HG03196 (cell line): ENCODE results near the gene BMI1.
A peak's percentile ranks its signal among the peaks of the same experiment; 100 is the strongest.
"Not testable (repeated sequence)": the region's sequence is repeated elsewhere in the genome, so short reads cannot be mapped to it uniquely, and the experiment has no call there.

Experiments
- ATAC-seq: cut with Tn5 transposase; IDR thresholded peaks from one replicate; pipeline ENCODE4 v1.9.1; 2021; ENCODE audit not compliant: unreplicated experiment

The BMI1 gene

GRCh38 chr10:22338931-22339330 is 18.0 kb downstream of the BMI1 start:
- no peak for ATAC-seq

GRCh38 chr10:22339761-22340328 is 18.9 kb downstream of the BMI1 start:
- ATAC-seq: no peak

GRCh38 chr10:22340329-22341189 is 19.7 kb downstream of the BMI1 start:
- peak; percentile 39 for ATAC-seq

- ATAC-seq: peak; percentile 12
Observed at GRCh38 chr10:22341190-22341925, 20.5 kb downstream of the BMI1 start.

GRCh38 chr10:22341926-22342196 is 21.0 kb downstream of the BMI1 start:
- ATAC-seq: no peak

GRCh38 chr10:22342421-22342820 is 21.5 kb downstream of the BMI1 start:
- ATAC-seq: no peak

- ATAC-seq: no peak
Observed at GRCh38 chr10:22343731-22344130, 22.8 kb downstream of the BMI1 start.

GRCh38 chr10:22344249-22344648 is 23.4 kb downstream of the BMI1 start:
- no peak for ATAC-seq

- no peak for ATAC-seq
Observed at GRCh38 chr10:22344781-22345300, 23.9 kb downstream of the BMI1 start.

- ATAC-seq: no peak
Observed at GRCh38 chr10:22345301-22346095, 24.6 kb downstream of the BMI1 start, which contains the start of gene SPAG6. TSS of gene SPAG6 (plus strand) at chr10:22345496. CDS start at chr10:22345612, 116 bp downstream.

- ATAC-seq: no peak
Observed at GRCh38 chr10:22346096-22346661, 25.3 kb downstream of the BMI1 start.

- ATAC-seq: no peak
Observed at GRCh38 chr10:22349755-22350154, 28.9 kb downstream of the BMI1 start.

- no peak for ATAC-seq
Observed at GRCh38 chr10:22351131-22351703, 30.3 kb downstream of the BMI1 start.

GRCh38 chr10:22356324-22356873 is 35.5 kb downstream of the BMI1 start:
- ATAC-seq: no peak

GRCh38 chr10:22357770-22358169 is 36.9 kb downstream of the BMI1 start:
- ATAC-seq: not testable (repeated sequence)

- ATAC-seq: no peak
Observed at GRCh38 chr10:22363305-22363704, 42.4 kb downstream of the BMI1 start.

GRCh38 chr10:22364407-22365140 is 43.7 kb downstream of the BMI1 start:
- no peak for ATAC-seq

GRCh38 chr10:22365233-22365632 is 44.3 kb downstream of the BMI1 start:
- ATAC-seq: no peak
